22Rv1 (cell line): Measurements from ENCODE around the gene ANXA6.

Experiments
- H3K27ac ChIP-seq: fragments of 450-650 bp; 2 replicates; pipeline ENCODE4 v1.5.1; 2017
- ZFX ChIP-seq: fragments of 450-650 bp; IDR thresholded peaks from 2 replicates; pipeline ENCODE4 v1.6.1; 2017; ENCODE audit warnings: antibody characterized with exemption, borderline replicate concordance
- TF ChIP-seq, protein P1 (sequence below): fragments of 450-650 bp; IDR thresholded peaks from 2 replicates; pipeline ENCODE4 v1.5.1; 2017; ENCODE audit warnings: mild to moderate bottlenecking

The ANXA6 gene

DNA sequence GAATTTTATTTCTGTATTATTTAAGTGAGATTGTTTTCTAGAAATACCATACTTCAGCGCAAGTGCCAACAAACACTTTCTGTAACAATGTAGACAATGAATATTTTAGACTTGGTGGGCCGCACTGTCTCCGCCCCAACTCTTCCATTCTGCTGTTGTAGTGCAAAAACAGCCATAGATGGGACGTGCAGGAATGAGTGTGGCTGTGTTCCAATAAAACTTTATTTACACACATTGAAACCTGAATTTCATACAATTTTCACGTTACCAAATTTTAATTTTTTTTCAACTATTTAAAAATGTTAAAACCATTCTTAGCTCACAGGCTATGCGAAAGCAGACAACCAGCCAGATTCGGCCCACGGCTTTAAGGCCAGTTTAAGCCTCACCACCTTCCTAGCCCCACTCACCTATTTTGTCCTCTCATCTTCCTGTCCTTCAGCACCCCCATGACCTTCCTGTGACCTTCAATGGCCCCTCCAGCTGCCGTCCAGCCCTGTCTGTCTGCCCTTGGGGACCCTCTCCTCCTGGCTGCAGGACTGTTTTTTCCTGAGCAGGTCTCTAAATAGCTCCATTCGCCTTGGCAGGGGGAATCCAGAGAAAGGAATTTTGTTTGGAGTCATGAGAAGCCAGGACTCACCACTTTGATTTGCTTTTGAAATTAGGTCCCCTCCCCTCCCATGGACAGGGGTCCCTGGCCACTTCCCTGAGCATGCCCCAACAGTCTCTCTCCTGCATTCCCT is 11.2 kb upstream of the ANXA6 start:
- no peak overlapping the region for H3K27ac ChIP-seq
- TF ChIP-seq, protein P1, sequence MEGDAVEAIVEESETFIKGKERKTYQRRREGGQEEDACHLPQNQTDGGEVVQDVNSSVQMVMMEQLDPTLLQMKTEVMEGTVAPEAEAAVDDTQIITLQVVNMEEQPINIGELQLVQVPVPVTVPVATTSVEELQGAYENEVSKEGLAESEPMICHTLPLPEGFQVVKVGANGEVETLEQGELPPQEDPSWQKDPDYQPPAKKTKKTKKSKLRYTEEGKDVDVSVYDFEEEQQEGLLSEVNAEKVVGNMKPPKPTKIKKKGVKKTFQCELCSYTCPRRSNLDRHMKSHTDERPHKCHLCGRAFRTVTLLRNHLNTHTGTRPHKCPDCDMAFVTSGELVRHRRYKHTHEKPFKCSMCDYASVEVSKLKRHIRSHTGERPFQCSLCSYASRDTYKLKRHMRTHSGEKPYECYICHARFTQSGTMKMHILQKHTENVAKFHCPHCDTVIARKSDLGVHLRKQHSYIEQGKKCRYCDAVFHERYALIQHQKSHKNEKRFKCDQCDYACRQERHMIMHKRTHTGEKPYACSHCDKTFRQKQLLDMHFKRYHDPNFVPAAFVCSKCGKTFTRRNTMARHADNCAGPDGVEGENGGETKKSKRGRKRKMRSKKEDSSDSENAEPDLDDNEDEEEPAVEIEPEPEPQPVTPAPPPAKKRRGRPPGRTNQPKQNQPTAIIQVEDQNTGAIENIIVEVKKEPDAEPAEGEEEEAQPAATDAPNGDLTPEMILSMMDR, result no peak
- TF ChIP-seq ZFX, result no peak

DNA sequence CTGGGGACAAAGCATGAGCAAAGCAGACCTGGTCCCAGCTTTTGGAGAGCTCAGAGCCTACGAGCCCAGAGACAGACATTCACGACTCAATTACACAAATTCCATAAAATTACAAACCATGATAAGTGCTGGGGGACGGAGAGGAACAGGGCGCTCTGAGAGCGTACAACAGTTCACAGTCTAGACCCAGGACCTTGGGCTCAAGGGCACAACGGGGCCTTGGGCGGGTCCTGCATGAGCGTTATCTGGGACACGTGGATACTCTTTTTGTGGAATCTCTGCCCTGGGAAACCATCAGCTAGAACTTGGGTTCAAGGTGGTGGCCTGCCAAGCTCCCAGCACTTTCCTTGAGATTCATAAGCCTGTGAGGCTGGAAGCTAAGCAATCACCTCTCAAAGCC is 9.4 kb upstream of the ANXA6 start:
- TF ChIP-seq, protein P1, result no peak
- no peak for TF ChIP-seq ZFX
- H3K27ac ChIP-seq, result no peak overlapping the region

DNA sequence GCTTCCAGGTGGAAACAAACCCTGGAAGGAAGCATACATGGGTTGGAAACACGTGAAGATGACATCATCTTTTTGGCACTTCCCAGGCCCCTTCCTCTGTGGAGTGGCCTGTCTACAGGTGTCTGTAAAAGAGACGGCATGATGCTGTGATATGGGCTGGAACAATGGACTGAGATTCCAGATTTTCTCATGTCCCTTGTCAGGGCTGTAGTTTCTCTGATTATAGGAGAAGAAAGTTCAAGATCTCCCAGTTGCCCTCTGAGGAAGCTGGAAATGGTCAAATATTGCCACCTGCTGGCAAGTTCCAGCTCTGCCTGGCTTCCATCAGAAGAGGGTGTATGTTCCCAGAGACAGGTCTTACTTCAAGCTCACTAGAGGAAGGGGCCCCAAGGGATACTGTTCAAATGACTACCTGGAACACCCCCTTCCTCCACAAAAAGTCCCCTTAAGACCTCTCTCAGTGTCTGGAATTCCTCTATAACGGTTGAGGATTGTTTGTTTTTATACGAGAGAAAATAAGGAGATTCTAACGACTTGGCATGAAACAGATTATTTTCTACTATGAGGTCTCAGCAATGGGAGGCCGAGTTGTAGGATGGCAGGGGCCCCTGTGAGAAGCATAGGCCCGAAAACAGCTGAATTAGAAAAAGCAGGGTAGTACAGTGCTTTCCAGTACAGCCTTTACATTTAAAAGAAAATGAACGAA is 7.3 kb upstream of the ANXA6 start:
- H3K27ac ChIP-seq, result no peak overlapping the region
- TF ChIP-seq, protein P1, result peak; percentile 88
- no peak for TF ChIP-seq ZFX

DNA sequence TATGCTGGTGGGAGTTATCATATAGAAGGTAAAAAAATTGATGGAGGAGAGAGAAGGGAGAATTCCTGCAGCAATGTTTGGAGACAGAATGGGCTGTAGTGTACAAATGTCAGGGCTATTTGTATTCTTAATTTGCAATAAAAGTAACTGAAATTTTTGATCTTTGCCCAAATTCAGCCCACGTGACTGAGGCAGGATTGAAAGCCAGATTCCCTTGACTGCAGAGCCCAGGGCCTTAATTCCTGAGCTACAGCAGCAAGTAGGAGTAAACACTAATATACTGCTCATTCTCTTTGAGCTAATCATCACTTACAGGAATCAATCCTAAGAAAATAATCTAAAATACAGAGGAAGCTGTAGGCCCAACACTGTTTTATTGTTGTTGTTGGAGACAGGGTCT is 5.2 kb upstream of the ANXA6 start:
- no peak overlapping the region for H3K27ac ChIP-seq
- TF ChIP-seq, protein P1, result no peak
- TF ChIP-seq ZFX, result no peak

DNA sequence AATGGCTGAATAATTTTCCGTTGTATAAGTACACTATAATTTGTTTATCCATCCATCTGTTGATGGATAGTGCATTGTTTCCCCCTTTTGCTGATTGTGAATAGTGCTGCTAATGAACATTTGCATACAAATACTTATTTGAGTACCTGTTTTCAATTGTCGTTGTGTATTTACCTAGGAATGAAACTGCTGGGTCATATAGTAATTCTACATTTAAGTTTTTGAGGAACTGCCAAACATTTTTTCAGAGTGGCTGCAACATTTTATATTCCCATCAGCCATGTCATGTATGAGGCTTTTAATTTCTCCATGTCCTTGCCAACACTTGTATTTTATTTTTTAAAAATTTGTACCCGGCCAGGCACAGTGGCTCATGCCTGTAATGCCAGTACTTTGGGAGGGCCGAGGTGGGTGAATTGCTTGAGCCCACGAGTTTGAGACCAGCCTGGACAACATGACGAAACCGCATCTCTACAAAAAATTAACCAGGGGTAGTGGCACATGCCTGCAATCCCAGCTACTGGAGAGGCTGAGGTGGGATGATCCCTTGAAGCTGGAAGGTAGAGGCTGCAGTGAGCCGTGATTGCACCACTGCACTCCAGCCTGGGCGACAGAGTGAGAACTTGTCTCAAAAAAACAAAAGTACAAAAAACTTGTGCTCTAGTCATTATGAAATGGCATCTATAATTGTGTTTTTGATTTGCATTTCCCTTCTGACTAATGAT is 2.2 kb upstream of the ANXA6 start:
- TF ChIP-seq, protein P1, result no peak
- no peak for TF ChIP-seq ZFX
- H3K27ac ChIP-seq, result no peak overlapping the region

DNA sequence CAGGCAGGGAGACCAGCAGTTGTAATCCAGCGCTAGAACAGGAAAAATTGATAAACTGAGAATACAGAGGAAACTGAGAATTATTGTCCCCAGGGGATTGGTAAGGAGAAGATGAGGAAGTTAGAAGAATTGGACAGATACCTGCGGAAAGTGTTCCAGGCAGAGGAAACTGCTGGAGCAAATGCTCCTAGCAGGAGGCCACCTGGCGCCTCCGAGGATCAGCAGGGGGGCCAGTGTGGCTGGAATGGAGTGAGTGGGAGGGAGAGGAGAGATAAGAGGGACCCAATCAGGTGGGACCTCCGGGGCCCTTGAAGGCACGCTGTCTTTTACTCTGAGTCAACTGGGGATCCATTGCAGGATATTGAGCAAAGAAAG is 695 bp upstream of the ANXA6 start:
- peak overlapping the region; percentile 23; the same call in 1 of the 2 replicates for H3K27ac ChIP-seq
- TF ChIP-seq, protein P1, result no peak
- TF ChIP-seq ZFX, result no peak
